CD14-positive monocyte (primary cell): ENCODE results near the gene SSR4. TPM values are rescaled to one million over a fixed set of nuclear protein-coding genes. Genes with fewer than 3 reads are reported as not detected.

Experiments used
- DNase-seq, 3 donors: peaks; one replicate each; pipeline ENCODE4 v3.0.0-alpha.2; 2011 to 2022
- H2AFZ ChIP-seq: 2 replicates; pipeline ENCODE4 v1.6.0; 2012; ENCODE audit warnings: mild to moderate bottlenecking, low read depth, low read length, inconsistent platforms; ENCODE audit not compliant: insufficient read depth, poor library complexity, severe bottlenecking
- H3K27ac ChIP-seq, 2 donors: 1 replicate in 1 of 2; 2 replicates in 1 of 2; pipeline ENCODE4 v1.5.1; 2012 to 2013; ENCODE audit warnings: low read length in 2 of 2, control low read depth in 1 of 2, inconsistent platforms in 1 of 2, low read depth in 1 of 2, mild to moderate bottlenecking in 1 of 2
- H3K27me3 ChIP-seq, 2 donors: one replicate each; pipeline versions ENCODE4 v1.6.0 to v1.6.1; 2011 to 2013; ENCODE audit warnings: low read length in 2 of 2; ENCODE audit not compliant: control insufficient read depth in 2 of 2, insufficient read depth in 2 of 2
- H3K36me3 ChIP-seq, 2 donors: replicated peaks in 1 of 2; 1 replicate in 1 of 2; 2 replicates in 1 of 2; pipeline versions ENCODE4 v1.5.1 to v1.6.1; 2012 to 2013; ENCODE audit warnings: low read length in 2 of 2, control low read depth in 1 of 2, inconsistent platforms in 1 of 2, mild to moderate bottlenecking in 1 of 2; ENCODE audit not compliant: insufficient read depth in 2 of 2, control insufficient read depth in 1 of 2
- H3K4me1 ChIP-seq, 2 donors: 1 replicate in 1 of 2; 2 replicates in 1 of 2; pipeline versions ENCODE4 v1.5.1 to v1.6.1; 2012 to 2013; ENCODE audit warnings: low read length in 2 of 2, control low read depth in 1 of 2, inconsistent platforms in 1 of 2, mild to moderate bottlenecking in 1 of 2, moderate library complexity in 1 of 2; ENCODE audit not compliant: insufficient read depth in 2 of 2, control insufficient read depth in 1 of 2
- H3K4me2 ChIP-seq: replicated peaks from 2 replicates; pipeline ENCODE3; 2012; ENCODE audit warnings: low read length, moderate library complexity, mild to moderate bottlenecking; ENCODE audit not compliant: poor library complexity, severe bottlenecking; ENCODE audit errors: extremely low read depth
- H3K4me3 ChIP-seq, 3 experiments: fragments of 200-600 bp in 1 of 3; sonication (generic) in 1 of 3; replicated peaks in 1 of 3; 1 replicate in 2 of 3; 2 replicates in 1 of 3; pipeline ENCODE4 v1.5.1; 2011 to 2013; ENCODE audit warnings: low read length in 3 of 3, mild to moderate bottlenecking in 3 of 3, control low read depth in 2 of 3, low read depth in 2 of 3, inconsistent platforms in 1 of 3, moderate library complexity in 1 of 3
- H3K79me2 ChIP-seq: 2 replicates; pipeline ENCODE4 v1.6.0; 2012; ENCODE audit warnings: mild to moderate bottlenecking, control low read depth, inconsistent platforms, low read length, moderate library complexity; ENCODE audit not compliant: insufficient read depth
- H3K9ac ChIP-seq: 2 replicates; pipeline ENCODE4 v1.6.0; 2017; ENCODE audit warnings: low read length, mild to moderate bottlenecking; ENCODE audit not compliant: insufficient read depth, poor library complexity, severe bottlenecking
- H3K9me3 ChIP-seq, 2 donors: replicated peaks in 1 of 2; 1 replicate in 1 of 2; 2 replicates in 1 of 2; pipeline versions ENCODE4 v1.5.1 to v1.6.1; 2012 to 2013; ENCODE audit warnings: low read length in 2 of 2, control low read depth in 1 of 2; ENCODE audit not compliant: control insufficient read depth in 1 of 2, insufficient read depth in 1 of 2
- H4K20me1 ChIP-seq: 2 replicates; pipeline ENCODE4 v1.6.0; 2012; ENCODE audit warnings: mild to moderate bottlenecking, low read length, control low read depth, moderate library complexity; ENCODE audit not compliant: insufficient read depth
- H3K27ac Mint-ChIP-seq, 7 donors: one replicate each; pipeline ENCODE4 v1.8.0; 2020; ENCODE audit warnings: mild to moderate bottlenecking in 7 of 7, mixed read lengths in 7 of 7, moderate library complexity in 6 of 7, inconsistent platforms in 2 of 7
- H3K27me3 Mint-ChIP-seq, 3 donors: one replicate each; pipeline ENCODE4 v1.8.0; 2021 to 2022; ENCODE audit warnings: low read depth in 3 of 3, mild to moderate bottlenecking in 3 of 3, mixed read lengths in 3 of 3, moderate library complexity in 3 of 3, inconsistent platforms in 1 of 3
- H3K36me3 Mint-ChIP-seq, 2 donors: one replicate each; pipeline ENCODE4 v1.8.0; 2020; ENCODE audit warnings: mixed read lengths in 2 of 2, inconsistent platforms in 1 of 2, mild to moderate bottlenecking in 1 of 2
- H3K4me1 Mint-ChIP-seq: one replicate; pipeline ENCODE4 v1.8.0; 2020; ENCODE audit warnings: mild to moderate bottlenecking, mixed read lengths
- H3K4me3 Mint-ChIP-seq, 2 donors: one replicate each; pipeline ENCODE4 v1.8.0; 2020; ENCODE audit warnings: mild to moderate bottlenecking in 2 of 2, mixed read lengths in 2 of 2, moderate library complexity in 1 of 2
- H3K9me3 Mint-ChIP-seq, 7 donors: one replicate each; pipeline ENCODE4 v1.8.0; 2020 to 2022; ENCODE audit warnings: mixed read lengths in 7 of 7, mild to moderate bottlenecking in 6 of 7, moderate library complexity in 6 of 7, inconsistent platforms in 2 of 7
- WGBS: methylation state at CpG from one replicate; pipeline ENCODE4 v1.1.5; 2013; ENCODE audit warnings: missing lambda C conversion rate; ENCODE audit not compliant: insufficient coverage; 5-methylcytosine and 5-hydroxymethylcytosine counted together
- intact Hi-C, 2 donors: fragments of 100-400 bp; cut with micrococcal nuclease; formaldehyde crosslinking; loops; one replicate each; pipeline versions ENCODE4 v1.15.0 to v1.15.1; 2023
- polyA plus RNA-seq, 3 donors: library from polyadenylated mRNA; depleted of rRNA in 1 of 3; unstranded in 2 of 3; stranded (reverse) in 1 of 3; fragments of 300-500 nt in 2 of 3; fragments of >200 nt in 1 of 3; fragmentation: Illumina TruSeq in 2 of 3; gene quantifications; 1 replicate in 2 of 3; 2 replicates in 1 of 3; pipeline ENCODE4 v1.2.3, GENCODE V29; 2012 to 2021
- TF ChIP-seq, protein P1 (sequence below): fragments of 200-600 bp; IDR thresholded peaks from one replicate; pipeline ENCODE4 v1.8.0; 2022; ENCODE audit warnings: antibody characterized with exemption, mild to moderate bottlenecking

The SSR4 gene
- polyA plus RNA-seq, 3 donors = 201 to 419 (median 362) TPM

- Histone ChIP-seq H3K79me2 (no peaks in the 10 kb centered on the region), H3K4me2 (peak within 1 kb of the TSS; percentile 30), H4K20me1 (no peaks in the 10 kb centered on the region), H3K9me3 (peaks cover 0 to 21% of the 10 kb centered on the region in 2 donors), H3K4me3 (peak within 1 kb of the TSS in 1 of 3 experiments; percentile 25), H3K9ac (no peak within 1 kb of the TSS), H3K27me3 (peaks cover 44 to 76% of the 10 kb centered on the region in 2 donors), H2AFZ (no peak within 1 kb of the TSS), H3K36me3 (no peaks in the 10 kb centered on the region), H3K27ac (no peak within 1 kb of the TSS), H3K4me1 (no peaks in the 10 kb centered on the region)
- WGBS = under 1% methylated on average over 54 of the region's 97 CpGs
- no peaks in the 10 kb centered on the region for H3K36me3 Mint-ChIP-seq
- H3K4me3 Mint-ChIP-seq = peak within 1 kb of the TSS in 1 of 2 donors; percentile 68
- TF ChIP-seq, protein P1, sequence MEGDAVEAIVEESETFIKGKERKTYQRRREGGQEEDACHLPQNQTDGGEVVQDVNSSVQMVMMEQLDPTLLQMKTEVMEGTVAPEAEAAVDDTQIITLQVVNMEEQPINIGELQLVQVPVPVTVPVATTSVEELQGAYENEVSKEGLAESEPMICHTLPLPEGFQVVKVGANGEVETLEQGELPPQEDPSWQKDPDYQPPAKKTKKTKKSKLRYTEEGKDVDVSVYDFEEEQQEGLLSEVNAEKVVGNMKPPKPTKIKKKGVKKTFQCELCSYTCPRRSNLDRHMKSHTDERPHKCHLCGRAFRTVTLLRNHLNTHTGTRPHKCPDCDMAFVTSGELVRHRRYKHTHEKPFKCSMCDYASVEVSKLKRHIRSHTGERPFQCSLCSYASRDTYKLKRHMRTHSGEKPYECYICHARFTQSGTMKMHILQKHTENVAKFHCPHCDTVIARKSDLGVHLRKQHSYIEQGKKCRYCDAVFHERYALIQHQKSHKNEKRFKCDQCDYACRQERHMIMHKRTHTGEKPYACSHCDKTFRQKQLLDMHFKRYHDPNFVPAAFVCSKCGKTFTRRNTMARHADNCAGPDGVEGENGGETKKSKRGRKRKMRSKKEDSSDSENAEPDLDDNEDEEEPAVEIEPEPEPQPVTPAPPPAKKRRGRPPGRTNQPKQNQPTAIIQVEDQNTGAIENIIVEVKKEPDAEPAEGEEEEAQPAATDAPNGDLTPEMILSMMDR = no peak
- DNase-seq = no peak
- H3K4me1 Mint-ChIP-seq = peaks cover 1% of the 10 kb centered on the region
- H3K27ac Mint-ChIP-seq = no peak within 1 kb of the TSS
- peaks cover 0 to 28% (median 20%) of the 10 kb centered on the region in 7 donors for H3K9me3 Mint-ChIP-seq
- peaks cover 56 to 78% (median 72%) of the 10 kb centered on the region in 3 donors for H3K27me3 Mint-ChIP-seq
- intact Hi-C loops = no loop called here
Observed at GRCh38 chrX:153829799-153830639, 35.6 kb downstream of the SSR4 start, which contains the start of gene PDZD4. TSS of gene PDZD4 (minus strand) at chrX:153830544. CDS start at chrX:153830298, 246 bp downstream.

- Histone ChIP-seq H3K4me3 (no peak overlapping the region), H3K4me1 (no peaks in the 10 kb centered on the region), H3K79me2 (no peaks in the 10 kb centered on the region), H4K20me1 (no peaks in the 10 kb centered on the region), H3K27me3 (peaks cover 37 to 68% of the 10 kb centered on the region in 2 donors), H3K36me3 (no peaks in the 10 kb centered on the region), H3K4me2 (no peak overlapping the region), H3K9ac (no peak overlapping the region), H3K9me3 (peaks cover 0 to 21% of the 10 kb centered on the region in 2 donors), H3K27ac (no peak overlapping the region), H2AFZ (no peak overlapping the region)
- no peaks in the 10 kb centered on the region for H3K36me3 Mint-ChIP-seq
- H3K4me3 Mint-ChIP-seq = peak overlapping the region in 1 of 2 donors; percentile 68
- no peak overlapping the region for H3K27ac Mint-ChIP-seq
- peaks cover 50 to 71% (median 66%) of the 10 kb centered on the region in 3 donors for H3K27me3 Mint-ChIP-seq
- no peaks in the 10 kb centered on the region for H3K4me1 Mint-ChIP-seq
- intact Hi-C loops = no loop called here
- WGBS = 0% methylated on average over 31 of the region's 102 CpGs
- no peak for DNase-seq
- peaks cover 0 to 28% (median 20%) of the 10 kb centered on the region in 7 donors for H3K9me3 Mint-ChIP-seq
- TF ChIP-seq, protein P1 = no peak
Observed at GRCh38 chrX:153830640-153831428, 36.4 kb downstream of the SSR4 start.
